Measurements from ENCODE around the gene SASH1. TPM values are rescaled to one million over a fixed set of nuclear protein-coding genes. Genes with fewer than 3 reads are reported as not detected.

Gene SASH1
- polyA plus RNA-seq, 1 experiment = 32.2 TPM

DNA sequence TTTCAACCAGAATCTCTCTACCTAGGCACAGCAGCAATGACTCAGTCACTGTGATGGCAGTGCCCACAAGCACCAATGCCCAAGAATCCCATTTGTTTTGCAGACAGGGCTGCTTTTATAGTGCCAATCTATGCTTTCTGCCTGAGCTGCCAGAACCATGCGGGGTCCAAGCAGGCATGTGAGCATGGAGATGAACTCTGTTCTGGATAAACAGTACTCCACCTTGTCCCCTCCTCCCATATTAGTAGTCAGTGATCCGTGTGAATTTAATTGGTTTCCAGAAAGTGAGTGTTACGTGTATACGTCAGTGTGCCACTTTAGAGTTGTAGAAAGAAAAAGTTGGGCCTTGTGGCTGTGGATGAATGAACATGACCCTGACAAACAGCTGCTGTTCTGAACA, 79.4 kb downstream of the SASH1 start:
- no peak for DNase-seq (ENCODE audit: low read depth)
- Histone ChIP-seq H3K36me3 (ENCODE audit: control insufficient read depth, insufficient read depth, low read length) (no peaks in the 10 kb centered on the region), H3K27me3 (ENCODE audit: control insufficient read depth, insufficient read depth, low read length) (no peaks in the 10 kb centered on the region), H3K4me3 (ENCODE audit: low read depth, low read length) (no peak overlapping the region)
- TF ChIP-seq, protein P1, sequence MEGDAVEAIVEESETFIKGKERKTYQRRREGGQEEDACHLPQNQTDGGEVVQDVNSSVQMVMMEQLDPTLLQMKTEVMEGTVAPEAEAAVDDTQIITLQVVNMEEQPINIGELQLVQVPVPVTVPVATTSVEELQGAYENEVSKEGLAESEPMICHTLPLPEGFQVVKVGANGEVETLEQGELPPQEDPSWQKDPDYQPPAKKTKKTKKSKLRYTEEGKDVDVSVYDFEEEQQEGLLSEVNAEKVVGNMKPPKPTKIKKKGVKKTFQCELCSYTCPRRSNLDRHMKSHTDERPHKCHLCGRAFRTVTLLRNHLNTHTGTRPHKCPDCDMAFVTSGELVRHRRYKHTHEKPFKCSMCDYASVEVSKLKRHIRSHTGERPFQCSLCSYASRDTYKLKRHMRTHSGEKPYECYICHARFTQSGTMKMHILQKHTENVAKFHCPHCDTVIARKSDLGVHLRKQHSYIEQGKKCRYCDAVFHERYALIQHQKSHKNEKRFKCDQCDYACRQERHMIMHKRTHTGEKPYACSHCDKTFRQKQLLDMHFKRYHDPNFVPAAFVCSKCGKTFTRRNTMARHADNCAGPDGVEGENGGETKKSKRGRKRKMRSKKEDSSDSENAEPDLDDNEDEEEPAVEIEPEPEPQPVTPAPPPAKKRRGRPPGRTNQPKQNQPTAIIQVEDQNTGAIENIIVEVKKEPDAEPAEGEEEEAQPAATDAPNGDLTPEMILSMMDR (IDR thresholded peaks at IDR 0.05; ENCODE audit: insufficient read depth, low read depth, low read length) = no peak
- POLR2A ChIA-PET = no interaction called here
- CTCF ChIA-PET = no interaction called here

DNA sequence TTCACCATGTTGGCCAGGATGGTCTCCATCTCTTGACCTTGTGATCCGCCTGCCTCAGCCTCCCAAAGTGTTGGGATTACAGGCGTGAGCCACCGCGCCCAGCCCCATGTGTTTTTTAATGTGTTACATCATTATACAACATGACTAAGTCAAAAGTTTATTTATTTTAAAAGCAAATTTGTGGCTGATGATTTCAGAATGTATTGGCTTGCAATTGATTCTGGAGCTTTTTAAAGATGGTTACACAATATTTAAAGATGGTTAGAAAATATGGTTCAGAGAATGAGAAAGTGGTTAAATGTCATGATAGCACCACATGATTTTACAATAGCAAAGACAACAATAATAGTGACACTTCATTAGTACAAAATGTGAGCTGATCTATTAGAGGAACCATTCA, 80.5 kb downstream of the SASH1 start:
- Histone ChIP-seq H3K27me3 (ENCODE audit: control insufficient read depth, insufficient read depth, low read length) (no peaks in the 10 kb centered on the region), H3K36me3 (ENCODE audit: control insufficient read depth, insufficient read depth, low read length) (no peaks in the 10 kb centered on the region), H3K4me3 (ENCODE audit: low read depth, low read length) (no peak overlapping the region)
- ChIA-PET CTCF (interaction anchor here (1.1 kb wide), 1 partner anchor 16 kb away, joined by 3 read pairs; no protein-coding TSS in a partner anchor), POLR2A (no interaction called here)
- DNase-seq (ENCODE audit: low read depth) = no peak
- TF ChIP-seq, protein P1 (IDR thresholded peaks at IDR 0.05; ENCODE audit: insufficient read depth, low read depth, low read length) = no peak

DNA sequence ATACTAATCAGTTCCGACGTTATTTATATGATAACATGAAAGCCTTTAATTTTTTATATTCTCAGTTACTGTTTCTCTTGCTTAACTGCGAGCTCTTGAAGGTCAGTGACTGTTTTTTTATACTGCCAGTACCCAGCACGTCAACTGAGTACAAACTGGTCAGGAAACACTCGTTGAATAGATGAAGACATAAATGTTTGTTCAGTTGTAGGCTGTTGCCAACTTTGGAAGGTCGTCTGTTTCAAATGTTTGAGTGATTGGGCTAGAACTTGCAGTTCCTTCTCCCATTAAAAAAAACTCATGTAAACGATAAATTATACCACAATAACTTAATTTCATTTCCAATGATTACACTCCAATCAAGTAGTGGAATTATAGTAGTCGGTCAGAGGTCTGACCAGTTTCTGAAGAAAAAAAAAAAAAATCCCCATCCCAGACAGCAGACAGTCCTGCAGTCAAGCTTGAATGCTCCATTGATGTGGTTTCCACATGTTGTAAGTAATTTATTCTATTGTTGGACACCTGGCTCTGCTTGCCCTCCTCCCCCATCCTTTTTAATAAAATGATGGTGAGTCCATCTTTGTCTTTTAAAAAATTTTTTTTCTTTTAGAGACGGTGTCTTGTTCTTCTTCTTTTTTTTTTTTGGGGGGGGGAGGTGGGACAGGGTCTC, 81.1 kb downstream of the SASH1 start:
- ChIA-PET POLR2A (no interaction called here), CTCF (interaction anchor here (0.6 to 1.1 kb wide), 2 partner anchors 10 to 16 kb away, joined by 3 read pairs; no protein-coding TSS in a partner anchor)
- Histone ChIP-seq H3K27me3 (ENCODE audit: control insufficient read depth, insufficient read depth, low read length) (no peaks in the 10 kb centered on the region), H3K36me3 (ENCODE audit: control insufficient read depth, insufficient read depth, low read length) (no peaks in the 10 kb centered on the region), H3K4me3 (ENCODE audit: low read depth, low read length) (no peak overlapping the region)
- TF ChIP-seq, protein P1 (IDR thresholded peaks at IDR 0.05; ENCODE audit: insufficient read depth, low read depth, low read length) = no peak
- DNase-seq (ENCODE audit: low read depth) = no peak

DNA sequence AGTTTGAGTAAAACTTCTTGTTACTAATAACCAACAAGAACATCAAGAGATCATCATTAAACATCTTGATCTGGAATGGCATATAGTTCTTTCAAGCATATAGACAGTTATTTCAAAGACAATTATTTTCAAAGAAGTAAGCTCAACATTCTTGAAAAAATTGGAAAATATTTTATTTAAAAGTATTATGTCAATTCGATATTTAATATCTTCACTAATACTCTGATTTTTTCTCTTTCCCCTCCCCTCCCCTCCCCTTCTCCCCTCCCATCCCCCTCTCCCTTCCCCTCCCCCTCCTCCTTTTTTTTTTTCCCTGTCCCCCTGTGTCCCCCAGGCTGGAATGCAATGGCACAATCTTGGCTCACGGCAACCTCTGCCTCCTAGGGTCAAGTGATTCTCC, 82.8 kb downstream of the SASH1 start:
- Histone ChIP-seq H3K36me3 (ENCODE audit: control insufficient read depth, insufficient read depth, low read length) (no peaks in the 10 kb centered on the region), H3K4me3 (ENCODE audit: low read depth, low read length) (no peak overlapping the region), H3K27me3 (ENCODE audit: control insufficient read depth, insufficient read depth, low read length) (no peaks in the 10 kb centered on the region)
- ChIA-PET POLR2A (no interaction called here), CTCF (no interaction called here)
- TF ChIP-seq, protein P1 (IDR thresholded peaks at IDR 0.05; ENCODE audit: insufficient read depth, low read depth, low read length) = no peak
- no peak for DNase-seq (ENCODE audit: low read depth)

DNA sequence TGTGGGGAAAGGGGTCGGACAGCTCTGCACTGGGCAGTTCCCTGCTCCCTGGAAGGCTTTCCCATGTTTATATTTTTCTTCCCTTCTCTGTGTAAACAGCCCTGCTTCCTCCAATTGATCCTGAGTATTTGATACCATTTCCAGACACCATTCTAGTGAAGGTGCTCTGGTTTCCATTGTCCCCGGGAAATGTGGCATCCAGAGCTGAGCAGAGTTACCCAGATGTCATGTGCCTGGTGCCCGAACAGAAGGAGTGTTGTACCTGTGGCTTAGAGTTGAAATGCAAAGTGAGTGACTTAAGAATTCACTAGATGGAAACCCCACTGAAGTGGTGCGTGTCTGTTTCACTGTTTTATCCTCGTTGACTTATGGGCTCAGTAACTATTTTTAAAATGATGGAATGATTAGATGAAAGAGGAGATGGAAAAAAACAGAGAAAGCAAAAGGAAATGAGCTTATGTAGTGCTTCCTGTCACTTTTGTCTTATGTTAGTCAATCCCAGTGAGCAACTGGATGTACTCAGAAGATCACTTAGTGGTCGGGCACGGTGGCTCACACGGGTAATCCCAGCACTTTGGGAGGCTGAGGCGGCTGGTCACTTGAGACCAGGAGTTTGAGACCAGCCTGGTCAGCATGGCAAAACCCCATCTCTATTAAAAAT, 83.8 kb downstream of the SASH1 start:
- POLR2A ChIA-PET = no interaction called here
- TF ChIP-seq, protein P1 (IDR thresholded peaks at IDR 0.05; ENCODE audit: insufficient read depth, low read depth, low read length) = no peak

More for the DNA sequence above, 83.8 kb downstream of the SASH1 start:
- Histone ChIP-seq H3K4me3 (ENCODE audit: low read depth, low read length) (no peak overlapping the region), H3K36me3 (ENCODE audit: control insufficient read depth, insufficient read depth, low read length) (no peaks in the 10 kb centered on the region), H3K27me3 (ENCODE audit: control insufficient read depth, insufficient read depth, low read length) (no peaks in the 10 kb centered on the region)
- no peak for DNase-seq (ENCODE audit: low read depth)
- CTCF ChIA-PET = interaction anchor here (0.6 kb wide), 1 partner anchor 58 kb away, joined by 3 read pairs; no protein-coding TSS in a partner anchor

Measured in BJ (cell line).